ENCODE results near the gene NAV2.

The NAV2 gene

GRCh38 chr11:19868281-19868821, 155.7 kb downstream of the NAV2 start:
- no peak for DNase-seq (ENCODE audit: low read depth)
- H3K4me3 ChIP-seq (ENCODE audit: low read length), result no peak overlapping the region
- TF ChIP-seq CTCF (conservative IDR thresholded peaks at IDR 0.05; ENCODE audit: low read depth, low read length), result no peak

- no peak for DNase-seq (ENCODE audit: low read depth)
- no peak for TF ChIP-seq CTCF (conservative IDR thresholded peaks at IDR 0.05; ENCODE audit: low read depth, low read length)
- no peak overlapping the region for H3K4me3 ChIP-seq (ENCODE audit: low read length)
Observed at GRCh38 chr11:19868871-19869270, 156.2 kb downstream of the NAV2 start.

GRCh38 chr11:19869466-19869865, 156.8 kb downstream of the NAV2 start:
- DNase-seq (ENCODE audit: low read depth), result no peak
- no peak for TF ChIP-seq CTCF (conservative IDR thresholded peaks at IDR 0.05; ENCODE audit: low read depth, low read length)
- no peak overlapping the region for H3K4me3 ChIP-seq (ENCODE audit: low read length)

- TF ChIP-seq CTCF (conservative IDR thresholded peaks at IDR 0.05; ENCODE audit: low read depth, low read length), result no peak
- DNase-seq (ENCODE audit: low read depth), result no peak
- H3K4me3 ChIP-seq (ENCODE audit: low read length), result no peak overlapping the region
Observed at GRCh38 chr11:19869946-19870589, 157.4 kb downstream of the NAV2 start.

GRCh38 chr11:19871531-19871930, 158.9 kb downstream of the NAV2 start:
- DNase-seq (ENCODE audit: low read depth), result no peak
- TF ChIP-seq CTCF (conservative IDR thresholded peaks at IDR 0.05; ENCODE audit: low read depth, low read length), result no peak
- no peak overlapping the region for H3K4me3 ChIP-seq (ENCODE audit: low read length)

GRCh38 chr11:19872512-19873145, 160.0 kb downstream of the NAV2 start:
- DNase-seq (ENCODE audit: low read depth), result no peak
- no peak for TF ChIP-seq CTCF (conservative IDR thresholded peaks at IDR 0.05; ENCODE audit: low read depth, low read length)
- no peak overlapping the region for H3K4me3 ChIP-seq (ENCODE audit: low read length)

- H3K4me3 ChIP-seq (ENCODE audit: low read length), result no peak overlapping the region
- no peak for DNase-seq (ENCODE audit: low read depth)
- TF ChIP-seq CTCF (conservative IDR thresholded peaks at IDR 0.05; ENCODE audit: low read depth, low read length), result no peak
Observed at GRCh38 chr11:19873730-19874129, 161.1 kb downstream of the NAV2 start.
